ENCODE data around the gene HMGB4.

The HMGB4 gene

DNA sequence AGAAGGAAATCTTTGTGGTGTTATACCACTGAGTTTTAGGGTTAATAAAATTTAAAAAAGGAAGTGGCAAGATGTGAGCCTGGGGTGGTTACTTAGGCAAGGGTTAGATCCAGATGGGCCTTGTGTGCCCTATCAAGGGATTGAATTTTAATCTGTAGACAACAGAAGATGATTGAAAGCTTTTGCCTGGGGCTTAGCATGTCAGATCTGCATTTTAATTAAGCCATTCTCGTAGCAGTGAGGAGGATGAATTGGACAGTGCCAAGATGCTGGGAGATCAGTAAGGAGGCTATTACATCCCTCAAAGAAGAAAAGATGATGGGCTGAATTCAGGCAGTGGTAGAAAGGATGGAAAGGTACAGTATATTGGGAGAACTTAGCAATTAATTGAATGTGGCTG is 42.3 kb downstream of the HMGB4 start:
- H3K36me3 ChIP-seq (ENCODE audit: control insufficient read depth in 2 of 2, insufficient read depth in 1 of 2, low read length in 2 of 2) = no peaks in the 10 kb centered on the region
- H3K27ac ChIP-seq (ENCODE audit: extremely low read depth, low read depth, low read length) = no peak overlapping the region
- no peak overlapping the region for H3K4me3 ChIP-seq (ENCODE audit: low read depth, low read length)
- TF ChIP-seq ZNF48 (tag by site-specific recombination; IDR thresholded peaks at IDR 0.05) (no peak), EGR2 (tag by site-specific recombination; IDR thresholded peaks at IDR 0.05; ENCODE audit: low read depth) (no peak), IKZF3 (tag by site-specific recombination; IDR thresholded peaks at IDR 0.05) (no peak), ZNF555 (tag by site-specific recombination; conservative IDR thresholded peaks at IDR 0.05) (no peak), ZNF449 (tag by site-specific recombination; IDR thresholded peaks at IDR 0.05) (no peak), ZBTB1 (tag by site-specific recombination; IDR thresholded peaks at IDR 0.05) (no peak), ZNF560 (tag by site-specific recombination; IDR thresholded peaks at IDR 0.05; ENCODE audit: borderline replicate concordance) (no peak), ZNF776 (tag by site-specific recombination; IDR thresholded peaks at IDR 0.05; ENCODE audit: borderline replicate concordance) (no peak), ZNF837 (tag by site-specific recombination; IDR thresholded peaks at IDR 0.05) (no peak)
- ChIA-PET POLR2A (no interaction called here), CTCF (interaction anchor here (0.6 to 1.2 kb wide), 2 partner anchors 108 to 514 kb away, joined by 3 to 5 read pairs; no protein-coding TSS in a partner anchor)
- H3K4me1 ChIP-seq (ENCODE audit: control insufficient read depth, insufficient read depth, low read length) = no peaks in the 10 kb centered on the region
- H3K9me3 ChIP-seq (ENCODE audit: control insufficient read depth, insufficient read depth, low read depth, low read length) = no peaks in the 10 kb centered on the region

- POLR2A ChIA-PET = no interaction called here
- Histone ChIP-seq H3K36me3 (ENCODE audit: control insufficient read depth in 2 of 2, insufficient read depth in 1 of 2, low read length in 2 of 2) (no peaks in the 10 kb centered on the region), H3K4me3 (ENCODE audit: low read depth, low read length) (no peak overlapping the region), H3K27ac (ENCODE audit: extremely low read depth, low read depth, low read length) (no peak overlapping the region), H3K4me1 (ENCODE audit: control insufficient read depth, insufficient read depth, low read length) (no peaks in the 10 kb centered on the region), H3K9me3 (ENCODE audit: control insufficient read depth, insufficient read depth, low read depth, low read length) (no peaks in the 10 kb centered on the region)
- CTCF ChIA-PET = interaction anchor here (0.6 kb wide), 1 partner anchor 21 kb away, joined by 4 read pairs; no protein-coding TSS in a partner anchor
- TF ChIP-seq, protein P1, sequence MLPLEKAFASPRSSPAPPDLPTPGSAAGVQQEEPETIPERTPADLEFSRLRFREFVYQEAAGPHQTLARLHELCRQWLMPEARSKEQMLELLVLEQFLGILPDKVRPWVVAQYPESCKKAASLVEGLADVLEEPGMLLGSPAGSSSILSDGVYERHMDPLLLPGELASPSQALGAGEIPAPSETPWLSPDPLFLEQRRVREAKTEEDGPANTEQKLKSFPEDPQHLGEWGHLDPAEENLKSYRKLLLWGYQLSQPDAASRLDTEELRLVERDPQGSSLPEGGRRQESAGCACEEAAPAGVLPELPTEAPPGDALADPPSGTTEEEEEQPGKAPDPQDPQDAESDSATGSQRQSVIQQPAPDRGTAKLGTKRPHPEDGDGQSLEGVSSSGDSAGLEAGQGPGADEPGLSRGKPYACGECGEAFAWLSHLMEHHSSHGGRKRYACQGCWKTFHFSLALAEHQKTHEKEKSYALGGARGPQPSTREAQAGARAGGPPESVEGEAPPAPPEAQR (tag by site-specific recombination; IDR thresholded peaks at IDR 0.05) = no peak
- TF ChIP-seq BCL11A (tag by site-specific recombination; IDR thresholded peaks at IDR 0.05; ENCODE audit: low read depth) (no peak), SCRT2 (tag by site-specific recombination; IDR thresholded peaks at IDR 0.05) (peak; percentile 44; the same call in 1 of the 2 replicates)
- TF ChIP-seq, protein P2, sequence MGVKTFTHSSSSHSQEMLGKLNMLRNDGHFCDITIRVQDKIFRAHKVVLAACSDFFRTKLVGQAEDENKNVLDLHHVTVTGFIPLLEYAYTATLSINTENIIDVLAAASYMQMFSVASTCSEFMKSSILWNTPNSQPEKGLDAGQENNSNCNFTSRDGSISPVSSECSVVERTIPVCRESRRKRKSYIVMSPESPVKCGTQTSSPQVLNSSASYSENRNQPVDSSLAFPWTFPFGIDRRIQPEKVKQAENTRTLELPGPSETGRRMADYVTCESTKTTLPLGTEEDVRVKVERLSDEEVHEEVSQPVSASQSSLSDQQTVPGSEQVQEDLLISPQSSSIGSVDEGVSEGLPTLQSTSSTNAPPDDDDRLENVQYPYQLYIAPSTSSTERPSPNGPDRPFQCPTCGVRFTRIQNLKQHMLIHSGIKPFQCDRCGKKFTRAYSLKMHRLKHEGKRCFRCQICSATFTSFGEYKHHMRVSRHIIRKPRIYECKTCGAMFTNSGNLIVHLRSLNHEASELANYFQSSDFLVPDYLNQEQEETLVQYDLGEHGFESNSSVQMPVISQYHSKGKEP (tag by site-specific recombination; IDR thresholded peaks at IDR 0.05) = no peak
Observed at GRCh38 chr1:33908324-33908956, 44.6 kb downstream of the HMGB4 start.

All from HEK293 (cell line).